Measurements from ENCODE around the gene KIFC3. TPM values are rescaled to one million over a fixed set of nuclear protein-coding genes. Genes with fewer than 3 reads are reported as not detected.

KIFC3 gene
- total RNA-seq, 1 donor from 2014 or later: 96.9 TPM

DNA sequence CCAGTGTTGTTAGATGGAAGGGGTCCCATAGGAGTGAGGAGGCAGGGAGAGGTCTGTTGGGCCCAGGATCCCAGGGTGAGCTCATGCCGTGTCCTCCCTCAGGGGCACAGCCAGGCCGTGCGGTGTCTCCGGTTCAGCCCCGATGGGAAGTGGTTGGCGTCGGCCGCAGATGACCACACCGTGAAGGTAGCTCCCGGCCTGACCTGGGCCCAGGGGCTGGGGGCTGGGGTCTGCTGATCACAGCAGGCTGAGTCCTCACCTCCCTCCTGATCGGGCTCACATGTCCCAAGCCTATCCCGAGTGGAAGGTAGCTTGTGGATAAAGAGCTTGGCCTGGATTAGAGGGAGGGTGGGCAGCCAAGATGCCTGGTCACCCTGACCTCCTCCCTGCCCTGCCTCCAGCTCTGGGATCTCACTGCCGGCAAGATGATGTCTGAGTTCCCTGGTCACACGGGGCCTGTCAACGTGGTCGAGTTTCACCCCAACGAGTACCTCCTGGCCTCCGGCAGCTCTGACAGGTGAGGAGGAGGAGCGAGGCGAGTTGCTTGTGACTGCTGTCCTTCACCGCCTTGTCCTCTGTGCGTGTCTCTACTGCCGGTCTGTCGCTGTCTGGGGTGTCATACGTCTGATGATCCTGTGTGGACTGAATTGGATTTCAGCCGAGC lies 50.6 kb downstream of the KIFC3 start:
- Histone ChIP-seq H3K9ac (ENCODE audit: low read length) (no peak overlapping the region), H3K4me2 (ENCODE audit: low read length) (no peak overlapping the region), H3K79me2 (ENCODE audit: insufficient read depth, low read length) (no peaks in the 10 kb centered on the region), H3K4me1 (ENCODE audit: insufficient read depth, low read length) (no peaks in the 10 kb centered on the region), H4K20me1 (ENCODE audit: insufficient read depth, low read length) (peaks cover 11% of the 10 kb centered on the region), H3K9me3 (ENCODE audit: insufficient read depth, low read depth, low read length) (no peaks in the 10 kb centered on the region), H2AFZ (ENCODE audit: low read depth, low read length) (no peak overlapping the region), H3K27ac (ENCODE audit: low read depth, low read length) (no peak overlapping the region), H3K27me3 (ENCODE audit: insufficient read depth, low read length) (no peaks in the 10 kb centered on the region), H3K4me3 (ENCODE audit: insufficient read depth, low read depth, low read length) (no peak overlapping the region), H3K36me3 (ENCODE audit: insufficient read depth, low read length) (no peaks in the 10 kb centered on the region)
- Mint-ChIP-seq H3K27me3 (ENCODE audit: low read depth, unreplicated experiment) (no peaks in the 10 kb centered on the region), H3K4me3 (ENCODE audit: unreplicated experiment) (no peak overlapping the region), H3K36me3 (ENCODE audit: low read depth, unreplicated experiment) (peaks cover 17% of the 10 kb centered on the region), H3K9me3 (ENCODE audit: unreplicated experiment) (no peaks in the 10 kb centered on the region), H3K4me1 (ENCODE audit: low read depth, unreplicated experiment) (peaks cover 2% of the 10 kb centered on the region), H3K27ac (ENCODE audit: unreplicated experiment) (no peak overlapping the region)
- no peak for DNase-seq (ENCODE audit: low read depth)
- TF ChIP-seq, protein P1, sequence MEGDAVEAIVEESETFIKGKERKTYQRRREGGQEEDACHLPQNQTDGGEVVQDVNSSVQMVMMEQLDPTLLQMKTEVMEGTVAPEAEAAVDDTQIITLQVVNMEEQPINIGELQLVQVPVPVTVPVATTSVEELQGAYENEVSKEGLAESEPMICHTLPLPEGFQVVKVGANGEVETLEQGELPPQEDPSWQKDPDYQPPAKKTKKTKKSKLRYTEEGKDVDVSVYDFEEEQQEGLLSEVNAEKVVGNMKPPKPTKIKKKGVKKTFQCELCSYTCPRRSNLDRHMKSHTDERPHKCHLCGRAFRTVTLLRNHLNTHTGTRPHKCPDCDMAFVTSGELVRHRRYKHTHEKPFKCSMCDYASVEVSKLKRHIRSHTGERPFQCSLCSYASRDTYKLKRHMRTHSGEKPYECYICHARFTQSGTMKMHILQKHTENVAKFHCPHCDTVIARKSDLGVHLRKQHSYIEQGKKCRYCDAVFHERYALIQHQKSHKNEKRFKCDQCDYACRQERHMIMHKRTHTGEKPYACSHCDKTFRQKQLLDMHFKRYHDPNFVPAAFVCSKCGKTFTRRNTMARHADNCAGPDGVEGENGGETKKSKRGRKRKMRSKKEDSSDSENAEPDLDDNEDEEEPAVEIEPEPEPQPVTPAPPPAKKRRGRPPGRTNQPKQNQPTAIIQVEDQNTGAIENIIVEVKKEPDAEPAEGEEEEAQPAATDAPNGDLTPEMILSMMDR (IDR thresholded peaks at IDR 0.05; ENCODE audit: insufficient read depth, low read depth, low read length): no peak
- FAIRE-seq: no peak

DNA sequence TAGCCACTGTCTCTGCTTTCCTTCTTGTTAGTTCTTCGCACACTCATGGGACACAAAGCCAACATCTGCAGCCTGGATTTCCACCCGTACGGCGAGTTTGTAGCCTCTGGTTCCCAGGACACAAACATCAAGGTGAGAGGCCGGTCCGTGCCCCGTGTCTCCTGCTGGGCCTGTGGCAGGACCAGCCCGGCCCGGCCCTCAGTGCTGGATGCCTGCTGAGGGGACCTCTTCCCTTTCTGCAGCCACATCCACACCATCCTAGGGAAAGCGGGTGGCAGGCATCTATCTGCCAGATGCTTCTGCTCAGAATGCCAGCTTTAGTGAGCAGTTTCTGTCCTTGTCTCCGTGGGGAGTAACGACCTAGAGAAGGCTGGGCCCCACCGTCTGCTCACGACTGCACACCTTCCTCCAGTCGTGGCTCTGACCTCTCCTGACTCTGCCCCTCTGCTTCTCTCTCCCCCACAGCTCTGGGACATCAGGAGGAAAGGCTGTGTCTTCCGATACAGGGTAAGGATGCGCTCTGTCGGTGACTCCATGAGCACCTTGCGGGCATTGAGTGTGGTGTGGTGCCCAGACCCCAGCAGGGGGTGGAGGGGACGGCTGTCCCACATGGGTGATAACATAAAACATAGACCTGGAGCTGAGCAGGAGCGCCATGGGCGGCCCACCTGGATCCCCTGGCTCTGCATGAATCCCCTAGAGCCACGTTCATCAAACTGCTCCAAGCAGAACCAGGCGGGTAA lies 51.3 kb downstream of the KIFC3 start:
- Mint-ChIP-seq H3K4me1 (ENCODE audit: low read depth, unreplicated experiment) (peaks cover 1% of the 10 kb centered on the region), H3K4me3 (ENCODE audit: unreplicated experiment) (no peak overlapping the region), H3K27me3 (ENCODE audit: low read depth, unreplicated experiment) (no peaks in the 10 kb centered on the region), H3K9me3 (ENCODE audit: unreplicated experiment) (no peaks in the 10 kb centered on the region), H3K36me3 (ENCODE audit: low read depth, unreplicated experiment) (peaks cover 17% of the 10 kb centered on the region), H3K27ac (ENCODE audit: unreplicated experiment) (no peak overlapping the region)
- H2AFZ ChIP-seq (ENCODE audit: low read depth, low read length): no peak overlapping the region
- peaks cover 4% of the 10 kb centered on the region for H4K20me1 ChIP-seq (ENCODE audit: insufficient read depth, low read length)
- TF ChIP-seq, protein P1 (IDR thresholded peaks at IDR 0.05; ENCODE audit: insufficient read depth, low read depth, low read length): no peak
- no peak for TF ChIP-seq EZH2 (IDR thresholded peaks at IDR 0.05; ENCODE audit: insufficient read depth, low read length)
- FAIRE-seq (no peak), DNase-seq (ENCODE audit: low read depth) (no peak)
- H3K9ac ChIP-seq (ENCODE audit: low read length): no peak overlapping the region
- H3K9me3 ChIP-seq (ENCODE audit: insufficient read depth, low read depth, low read length): no peaks in the 10 kb centered on the region
- H3K4me3 ChIP-seq (ENCODE audit: insufficient read depth, low read depth, low read length): no peak overlapping the region
- no peaks in the 10 kb centered on the region for H3K36me3 ChIP-seq (ENCODE audit: insufficient read depth, low read length)
- no peak overlapping the region for H3K4me2 ChIP-seq (ENCODE audit: low read length)
- no peak overlapping the region for H3K27ac ChIP-seq (ENCODE audit: low read depth, low read length)
- H3K4me1 ChIP-seq (ENCODE audit: insufficient read depth, low read length): no peaks in the 10 kb centered on the region
- no peaks in the 10 kb centered on the region for H3K27me3 ChIP-seq (ENCODE audit: insufficient read depth, low read length)
- no peaks in the 10 kb centered on the region for H3K79me2 ChIP-seq (ENCODE audit: insufficient read depth, low read length)
